Transverse colon (tissue), 3 donors: ENCODE results near the gene CRB1.

Experiments
- CTCF ChIP-seq, 5 experiments: fragments of 200-600 bp in 3 of 5; fragments of 450-650 bp in 2 of 5; sonication (generic) in 3 of 5; IDR thresholded peaks; 1 replicate in 2 of 5; 2 replicates in 3 of 5; pipeline ENCODE4 v1.5.1; 2016 to 2017; ENCODE audit warnings: antibody characterized with exemption in 5 of 5, inconsistent platforms in 3 of 5, mild to moderate bottlenecking in 2 of 5, moderate library complexity in 1 of 5
- POLR2A ChIP-seq: fragments of 450-650 bp; IDR thresholded peaks from one replicate; pipeline ENCODE4 v1.6.1; 2016; ENCODE audit warnings: antibody characterized with exemption, mild to moderate bottlenecking, moderate library complexity

GRCh38 chr1:197435224-197435623 is 167.2 kb downstream of the CRB1 start:
- TF ChIP-seq CTCF (IDR thresholded peaks at IDR 0.05): no peak
- no peak for TF ChIP-seq POLR2A
